Sciatic nerve (tissue), 2 donors: ENCODE results near the gene PPP3CA. TPM values are rescaled to one million over a fixed set of nuclear protein-coding genes. Genes with fewer than 3 reads are reported as not detected.
A peak's percentile ranks its signal among the peaks of the same experiment; 100 is the strongest.
"Not testable (repeated sequence)": the region's sequence is repeated elsewhere in the genome, so short reads cannot be mapped to it uniquely, and the experiment has no call there.

Experiments
- ATAC-seq: fragments of 200-7000 bp; cut with Tn5 transposase; one replicate; pipeline ENCODE4 v1.9.1; 2020; ENCODE audit warnings: mild to moderate bottlenecking, moderate library complexity
- DNase-seq: peaks from one replicate; pipeline ENCODE4 v3.0.0-alpha.2; 2020; ENCODE audit warnings: low spot score
- intact Hi-C: fragments of 100-400 bp; cut with DNase I; formaldehyde crosslinking; loops from one replicate; pipeline ENCODE4 v1.14.2; 2022
- total RNA-seq: library from RNA; stranded (reverse); fragmentation: NEBNext Ultra II Directional; extraction: Animal tissue kit (Norgen Biotek cat#: 25700); gene quantifications from one replicate; pipeline ENCODE4 v1.2.1, GENCODE V29; 2021
- donor health status: DM: no; HTN: no; CAD: no.
- donor health status: DM: no; HTN: no; CAD: no.

PPP3CA gene
- total RNA-seq, 1 donor from 2014 or later = 56.8 TPM

DNA sequence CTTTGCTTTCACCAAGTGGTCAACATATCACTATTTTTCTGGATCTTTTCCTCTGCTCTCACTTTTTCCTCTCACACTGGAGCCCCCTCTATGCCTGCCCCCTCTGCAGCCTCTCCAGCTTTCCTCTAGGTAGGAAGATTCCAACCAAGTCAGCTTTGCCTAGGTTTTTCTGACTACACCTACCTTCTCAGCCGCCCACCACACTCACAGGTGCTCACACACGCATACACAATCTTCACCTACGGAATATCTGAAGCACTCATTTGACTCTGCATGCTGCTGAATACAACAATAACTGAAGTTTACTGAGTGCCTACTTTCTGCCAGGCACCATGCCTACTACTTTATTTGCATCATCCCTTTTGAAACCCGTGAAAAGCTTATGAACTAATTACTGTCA, 328.0 kb downstream of the PPP3CA start:
- intact Hi-C loops = no loop called here
- no peak for ATAC-seq
- DNase-seq = no peak

DNA sequence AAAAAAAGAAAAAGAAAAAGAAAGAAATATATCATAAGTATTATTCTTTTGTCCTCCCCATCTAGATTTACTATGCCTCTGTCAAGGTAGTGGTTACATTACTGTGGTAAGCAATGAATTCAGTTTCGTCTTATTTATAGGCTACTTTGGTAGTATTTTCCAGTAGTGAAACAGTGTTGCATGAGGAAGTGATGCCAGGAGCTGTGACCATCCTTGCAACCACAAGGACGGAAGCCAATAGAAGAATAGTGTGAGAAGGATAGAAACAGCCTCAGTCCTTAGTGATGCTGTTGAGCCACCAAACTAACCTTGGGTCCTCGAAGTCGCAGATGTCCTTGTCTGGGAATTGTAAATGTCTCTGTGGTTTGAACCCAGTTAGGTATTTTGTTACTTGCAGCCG, 328.5 kb downstream of the PPP3CA start:
- intact Hi-C loops = no loop called here
- ATAC-seq (no peak), DNase-seq (no peak)

DNA sequence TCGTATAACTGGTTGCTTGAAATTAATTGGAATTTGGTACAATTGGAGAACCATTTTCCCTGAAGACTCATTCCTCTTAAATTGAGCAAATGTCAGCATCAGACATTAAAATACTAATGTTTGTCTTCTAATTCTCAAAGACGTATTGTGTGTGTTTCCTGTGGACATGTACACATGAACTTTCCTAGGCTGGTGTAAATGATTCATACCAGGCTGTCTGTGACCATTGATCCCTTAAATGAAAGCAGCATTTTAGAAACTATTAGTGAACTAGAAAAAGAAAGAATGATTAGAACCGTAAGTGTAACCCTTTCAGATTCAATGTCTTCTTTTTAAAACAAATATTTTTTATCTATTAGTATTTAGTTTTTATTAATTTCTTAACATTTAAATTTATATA, 332.9 kb downstream of the PPP3CA start:
- DNase-seq (no peak), ATAC-seq (no peak)
- intact Hi-C loops = no loop called here

DNA sequence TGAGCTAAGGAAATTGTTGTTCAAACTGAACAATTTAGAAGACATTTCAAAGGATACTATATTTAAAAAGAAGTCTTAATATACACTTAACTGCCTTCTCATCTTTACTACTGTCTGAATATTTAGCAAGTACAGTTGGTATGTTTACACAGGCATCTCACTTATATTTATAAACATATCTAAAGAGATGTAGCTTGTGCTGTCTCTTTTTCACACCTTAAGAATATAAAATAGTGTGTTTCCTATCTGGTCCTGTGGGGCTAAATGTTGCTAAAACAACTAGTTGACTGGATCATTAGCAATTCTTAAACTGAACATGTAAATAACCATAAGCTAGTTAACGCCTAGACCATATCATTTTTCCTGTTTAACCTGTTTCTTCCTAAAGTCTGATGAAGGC, 336.3 kb downstream of the PPP3CA start:
- intact Hi-C loops = no loop called here
- no peak for DNase-seq
- no peak for ATAC-seq

DNA sequence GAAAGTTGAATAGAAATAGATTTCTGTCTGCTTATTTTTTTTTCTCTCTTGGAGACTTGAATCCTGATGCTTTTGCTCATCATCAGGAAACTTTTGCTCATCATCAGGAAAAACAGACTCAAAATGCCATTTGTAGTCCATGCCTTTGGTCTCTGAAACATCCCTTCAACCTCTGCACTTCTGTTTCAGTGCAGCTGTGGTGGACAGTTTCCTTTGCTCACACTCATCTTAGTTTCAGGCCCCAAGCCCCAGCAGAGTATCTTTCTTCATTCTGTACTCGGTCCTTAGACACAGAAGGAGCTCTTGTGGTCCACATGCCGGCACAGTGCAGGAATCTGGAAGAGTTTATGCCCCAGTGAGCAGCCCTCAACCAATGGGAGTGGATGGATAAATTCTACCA, 337.9 kb downstream of the PPP3CA start:
- ATAC-seq = peak; percentile 41
- no peak for DNase-seq
- intact Hi-C loops = no loop called here

DNA sequence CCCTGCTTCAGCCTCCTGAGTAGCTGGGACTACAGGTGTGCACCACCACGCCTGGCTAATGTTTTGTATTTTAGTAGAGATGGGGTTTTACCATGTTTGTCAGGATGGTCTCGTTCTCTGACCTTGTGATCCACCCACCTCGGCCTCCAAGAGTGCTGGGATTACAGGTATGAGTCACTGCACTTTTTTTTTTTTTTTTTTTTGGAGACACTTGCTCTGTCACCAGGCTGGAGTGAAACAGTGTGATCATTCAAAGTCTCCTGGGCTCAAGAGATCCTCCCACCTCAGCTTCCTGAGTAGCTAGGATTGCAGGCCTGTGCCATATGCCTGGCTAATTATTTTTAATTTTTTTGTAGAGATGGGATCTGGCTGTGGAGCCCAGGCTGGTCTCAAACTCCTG, 338.8 kb downstream of the PPP3CA start:
- no peak for DNase-seq
- intact Hi-C loops = no loop called here
- ATAC-seq = no peak

DNA sequence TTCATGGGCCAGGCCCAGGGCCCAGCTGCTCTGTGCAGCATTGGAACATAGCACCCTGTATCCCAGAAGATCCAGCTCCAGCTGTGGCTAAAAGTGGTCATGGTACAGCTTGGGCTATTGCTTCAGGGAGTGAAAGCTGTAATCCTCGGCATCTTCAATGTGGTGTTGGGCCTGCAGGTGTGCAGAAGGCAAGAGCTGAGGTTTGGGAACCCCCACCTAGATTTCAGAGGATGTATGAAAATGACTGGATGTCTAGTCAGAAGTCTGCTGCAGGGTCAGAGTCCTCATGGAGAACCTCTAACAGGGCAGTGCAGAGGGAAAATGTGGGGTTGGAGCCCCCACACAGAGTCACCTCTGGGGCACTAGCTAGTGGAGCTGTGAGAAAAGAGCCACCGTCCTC, 341.7 kb downstream of the PPP3CA start:
- intact Hi-C loops = no loop called here
- no peak for DNase-seq

DNA sequence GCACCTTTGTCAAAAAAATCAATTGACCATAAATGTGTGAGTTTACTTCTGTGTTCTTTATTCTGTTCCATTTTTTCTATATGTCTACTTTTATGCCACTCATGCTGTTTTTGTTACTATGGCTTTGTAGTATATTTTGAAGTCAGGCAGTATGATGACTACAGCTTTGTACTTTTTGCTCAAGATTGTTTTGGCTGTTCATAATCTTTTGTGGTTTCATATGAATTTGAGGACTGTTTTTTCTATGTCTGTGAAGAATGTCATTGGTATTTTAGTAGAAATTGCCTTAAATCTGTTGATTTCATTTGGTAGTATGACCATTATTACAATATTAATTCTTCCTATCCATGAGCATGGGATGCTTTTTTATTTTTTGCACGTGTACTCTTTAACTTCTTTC, 346.8 kb downstream of the PPP3CA start:
- ATAC-seq (no peak), DNase-seq (no peak)
- intact Hi-C loops = no loop called here

More for the DNA sequence above, 341.7 kb downstream of the PPP3CA start:
- no peak for ATAC-seq

DNA sequence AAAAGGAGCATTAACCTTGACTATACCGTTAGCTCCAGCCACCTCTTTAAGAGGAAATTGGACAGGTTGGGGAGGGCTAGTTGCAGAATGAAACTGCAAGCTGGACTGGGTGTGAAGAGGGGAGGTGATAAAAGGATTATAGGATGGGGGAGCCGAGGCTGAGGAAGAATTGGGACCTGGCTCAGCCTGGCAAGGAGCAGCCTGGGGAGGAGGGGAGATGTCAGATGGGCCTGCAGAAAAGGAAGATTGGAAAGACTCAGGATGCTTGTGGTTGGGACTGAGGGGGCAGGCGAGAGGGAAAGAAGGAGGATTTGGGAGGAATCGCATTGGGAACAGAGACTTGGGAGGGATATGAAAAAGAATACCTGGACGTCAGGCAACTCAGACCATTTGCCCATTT, 351.7 kb downstream of the PPP3CA start:
- intact Hi-C loops = no loop called here
- ATAC-seq (no peak), DNase-seq (no peak)

DNA sequence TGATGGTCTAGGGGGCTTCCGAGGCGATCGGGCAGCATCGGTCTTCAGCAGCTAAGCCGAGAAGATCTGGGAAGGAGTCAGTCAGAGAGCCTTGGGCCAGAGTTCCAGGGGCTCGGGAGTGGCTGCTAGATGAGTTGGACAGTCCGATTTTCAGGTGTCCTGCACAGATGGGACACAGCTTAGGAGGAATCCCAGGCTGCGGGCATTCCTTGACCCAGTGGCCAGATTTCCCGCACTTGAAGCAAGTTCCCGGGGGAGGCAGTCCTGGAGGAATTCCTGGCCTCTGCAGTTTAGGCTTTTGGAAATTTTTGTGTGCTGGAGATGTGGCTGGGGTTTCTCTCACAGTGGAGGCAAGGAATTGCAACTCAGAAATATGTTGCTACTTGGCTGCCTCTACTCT, 352.3 kb downstream of the PPP3CA start:
- ATAC-seq, intact Hi-C loops, DNase-seq: not testable (repeated sequence)

DNA sequence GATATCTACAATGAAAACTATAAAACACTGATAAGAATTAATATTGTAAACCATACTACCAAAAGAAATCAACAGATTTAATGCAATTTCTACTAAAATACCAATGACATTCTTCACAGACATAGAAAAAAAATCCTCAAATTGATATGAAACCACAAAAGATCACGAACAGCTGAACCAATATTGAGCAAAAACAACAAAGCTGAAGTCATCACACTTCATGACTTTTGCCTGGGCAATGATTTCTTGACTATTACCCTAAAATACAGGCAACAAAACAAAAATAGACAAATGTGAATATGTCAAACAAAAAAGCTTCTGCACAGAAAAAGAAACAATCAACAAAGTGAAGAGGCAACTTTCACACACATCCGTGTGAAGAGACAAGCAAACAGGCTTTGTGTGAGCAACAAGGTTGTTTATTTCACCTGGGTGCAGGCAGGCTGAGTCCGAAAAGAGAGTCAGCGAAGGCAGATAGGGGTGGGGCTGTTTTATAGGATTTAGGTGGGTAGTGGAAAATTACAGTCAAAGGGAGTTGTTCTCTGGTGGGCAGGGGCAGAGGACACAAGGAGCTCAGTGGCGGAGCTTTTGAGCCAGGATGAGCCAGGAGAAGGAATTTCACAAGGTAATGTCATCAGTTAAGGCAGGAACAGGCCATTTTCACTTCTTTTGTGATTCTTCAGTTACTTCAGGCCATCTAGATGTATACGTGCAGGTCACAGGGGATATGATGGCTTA, 355.8 kb downstream of the PPP3CA start:
- ATAC-seq, intact Hi-C loops, DNase-seq: not testable (repeated sequence)

DNA sequence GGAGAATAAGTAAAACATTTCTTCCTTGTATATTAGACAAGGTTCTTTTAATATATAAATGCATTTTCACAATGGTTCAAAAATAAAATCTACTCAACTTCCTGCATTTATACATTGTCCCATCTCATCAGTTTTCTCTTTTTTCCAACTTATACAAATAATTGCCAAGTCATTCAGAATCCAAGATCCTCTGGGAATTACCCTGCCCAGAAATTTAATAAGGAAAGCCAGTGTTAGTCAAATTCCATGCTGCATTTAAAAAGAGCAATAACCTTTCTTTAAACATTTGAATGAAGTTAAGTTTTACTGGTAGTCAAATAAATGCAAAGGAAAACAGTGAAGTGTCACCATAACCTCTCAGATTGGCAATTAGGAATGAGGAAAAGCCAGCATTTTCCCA, 357.9 kb downstream of the PPP3CA start:
- DNase-seq = no peak
- no peak for ATAC-seq
- intact Hi-C loops = no loop called here

DNA sequence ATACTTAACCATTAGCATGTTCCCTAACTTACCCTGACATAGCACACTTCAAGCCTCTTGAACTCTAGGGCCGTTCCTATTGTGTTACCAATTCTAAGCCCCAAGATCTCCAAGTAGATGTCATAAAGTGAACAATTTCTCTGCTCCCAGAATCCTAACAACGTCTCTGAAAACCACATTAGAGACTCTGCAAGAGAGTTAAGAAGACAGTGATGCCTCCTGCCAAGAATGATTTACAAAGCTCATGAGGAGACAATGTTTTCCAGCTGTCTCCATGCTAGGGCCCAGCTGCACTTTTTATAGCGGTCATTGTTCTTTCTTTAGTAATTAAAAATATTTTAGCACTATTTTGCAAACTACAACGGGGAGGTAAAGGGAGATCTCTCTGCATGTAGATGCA, 358.4 kb downstream of the PPP3CA start:
- intact Hi-C loops = no loop called here
- DNase-seq (no peak), ATAC-seq (no peak)

DNA sequence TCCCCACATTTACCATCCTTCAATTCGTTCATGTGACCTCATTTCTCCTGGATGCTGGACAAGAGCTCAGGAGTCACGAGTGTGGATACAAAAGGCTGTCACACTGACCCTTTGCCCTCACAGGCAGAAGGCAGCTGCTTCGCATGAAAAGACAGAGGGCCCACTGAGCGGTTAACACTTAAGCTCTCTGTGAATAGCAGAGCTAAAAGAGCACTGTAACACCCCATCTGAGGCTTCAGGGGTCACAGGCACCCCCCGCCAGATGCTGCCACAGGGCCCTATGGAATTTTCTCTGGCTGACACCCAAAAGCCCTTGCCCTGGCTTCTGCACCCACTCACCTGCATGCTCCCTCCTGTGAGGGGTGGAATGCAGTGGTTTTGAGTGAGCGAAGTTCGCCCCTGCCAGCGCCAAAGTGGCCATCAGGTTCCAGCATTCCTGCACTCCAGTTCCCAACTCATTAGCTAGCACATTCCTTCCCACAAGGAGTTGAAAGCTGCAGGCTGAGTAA, 360.9 kb downstream of the PPP3CA start:
- intact Hi-C loops = no loop called here
- DNase-seq = no peak
- no peak for ATAC-seq

DNA sequence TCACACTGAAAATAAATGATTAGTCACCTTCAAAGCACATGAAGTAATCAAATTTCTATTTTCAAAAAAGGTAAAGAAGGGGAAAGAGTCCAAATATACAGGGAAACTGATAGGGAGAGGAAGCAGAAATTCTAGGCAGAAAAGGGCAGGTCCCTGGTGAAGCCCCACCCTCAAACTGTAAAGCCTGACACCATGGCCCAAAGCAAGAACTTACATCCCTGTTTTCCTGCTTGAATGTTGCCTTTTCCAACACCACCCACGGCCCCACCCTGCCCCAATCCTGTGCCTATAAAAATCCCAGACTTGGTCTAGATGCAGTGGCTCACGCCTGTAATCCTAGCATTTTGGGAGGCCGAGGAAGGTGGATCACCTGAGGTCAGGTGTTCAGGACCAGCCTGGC, 361.8 kb downstream of the PPP3CA start:
- no peak for DNase-seq
- no peak for ATAC-seq
- intact Hi-C loops = no loop called here

DNA sequence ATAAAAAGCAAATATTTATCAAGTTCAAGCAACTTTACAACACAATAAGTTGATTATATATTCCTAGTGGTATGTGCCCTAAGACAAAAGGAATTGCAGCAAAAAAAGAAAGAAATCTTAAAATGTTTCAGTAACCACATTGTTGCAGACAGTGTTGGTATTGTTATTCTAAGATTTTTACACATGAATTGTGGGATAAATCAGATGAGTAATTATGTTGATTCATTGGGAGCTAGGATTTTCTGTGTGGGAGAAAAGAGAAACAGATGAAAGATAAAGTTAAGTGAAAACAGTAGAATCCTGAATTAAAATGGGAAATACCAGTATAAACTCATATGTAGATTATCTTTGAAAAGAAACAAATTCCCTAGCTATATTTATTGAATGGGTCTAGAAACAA, 362.4 kb downstream of the PPP3CA start:
- DNase-seq (no peak), ATAC-seq (no peak)
- intact Hi-C loops = no loop called here

DNA sequence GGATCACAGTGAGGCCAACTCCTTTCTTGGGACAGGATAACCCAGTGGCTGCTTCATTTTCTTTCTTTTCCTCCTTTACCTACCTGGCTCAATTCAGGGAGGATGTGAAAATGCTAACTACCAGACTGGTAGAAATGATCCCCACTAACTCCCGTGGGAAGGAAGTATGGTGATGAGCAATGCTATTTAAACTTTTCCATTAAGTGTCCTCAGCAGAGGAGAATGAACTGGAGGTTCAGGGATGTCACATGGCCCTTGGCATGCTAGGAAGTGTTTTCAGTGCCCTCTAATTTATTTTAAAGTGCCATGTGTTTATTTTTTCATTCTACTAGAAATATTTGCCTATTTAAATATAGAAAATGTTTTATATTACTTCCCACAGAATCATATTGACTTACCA, 363.9 kb downstream of the PPP3CA start:
- intact Hi-C loops = no loop called here
- DNase-seq (no peak), ATAC-seq (no peak)

DNA sequence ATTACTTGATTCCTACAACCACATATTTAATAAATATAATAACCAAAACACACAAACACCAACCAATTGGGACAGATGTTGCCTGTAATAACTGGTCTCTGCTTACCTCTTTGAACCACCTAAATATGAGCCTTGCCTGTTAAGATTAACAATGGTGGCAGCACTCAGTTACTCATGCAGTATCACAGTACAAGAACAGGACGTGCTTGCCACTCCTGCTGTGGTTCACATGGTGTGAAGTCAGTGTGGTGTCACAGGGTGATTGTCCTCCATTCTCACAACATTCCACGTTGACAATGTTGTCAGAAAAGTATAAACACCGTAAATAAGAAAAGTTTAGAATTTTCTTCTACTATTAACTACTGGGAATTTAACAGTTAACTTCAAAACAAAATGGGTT, 365.0 kb downstream of the PPP3CA start:
- DNase-seq = no peak
- ATAC-seq = no peak
- intact Hi-C loops = no loop called here

DNA sequence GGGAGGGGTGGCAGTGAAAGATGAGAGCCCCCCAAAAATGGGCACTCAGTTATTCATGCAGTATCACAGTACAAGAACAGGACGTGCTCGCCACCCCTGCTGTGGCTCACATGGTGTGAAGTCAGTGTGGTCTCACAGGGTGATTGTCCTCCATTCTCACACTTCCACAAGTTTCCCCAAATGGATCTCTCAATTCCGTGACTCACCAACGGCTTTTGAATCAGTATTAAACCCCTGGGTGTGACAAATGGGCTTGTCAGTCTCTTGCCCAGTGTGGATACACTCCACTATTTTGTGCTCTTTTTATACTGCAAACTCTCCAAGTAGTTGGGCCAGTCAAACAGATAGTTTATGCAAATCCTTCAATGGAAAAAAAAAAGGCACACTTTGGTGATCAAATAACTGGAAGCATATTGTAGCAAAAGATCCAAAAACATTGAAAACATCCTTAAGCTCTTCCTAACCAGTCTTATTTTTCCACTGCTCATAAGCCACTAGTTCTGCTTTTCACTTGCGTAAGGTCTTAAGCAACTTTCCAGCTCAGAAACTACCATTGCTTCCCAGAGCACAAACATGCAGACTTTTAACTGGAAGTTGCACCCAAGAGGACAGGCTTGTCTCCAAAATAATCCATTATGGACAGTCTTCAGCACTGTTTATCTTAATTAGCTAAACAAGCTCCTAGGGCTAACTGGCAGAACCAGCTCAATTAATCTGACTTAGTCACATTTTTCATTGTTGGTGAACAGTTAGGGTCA, 365.7 kb downstream of the PPP3CA start:
- intact Hi-C loops = no loop called here
- ATAC-seq = peak; percentile 91
- no peak for DNase-seq

DNA sequence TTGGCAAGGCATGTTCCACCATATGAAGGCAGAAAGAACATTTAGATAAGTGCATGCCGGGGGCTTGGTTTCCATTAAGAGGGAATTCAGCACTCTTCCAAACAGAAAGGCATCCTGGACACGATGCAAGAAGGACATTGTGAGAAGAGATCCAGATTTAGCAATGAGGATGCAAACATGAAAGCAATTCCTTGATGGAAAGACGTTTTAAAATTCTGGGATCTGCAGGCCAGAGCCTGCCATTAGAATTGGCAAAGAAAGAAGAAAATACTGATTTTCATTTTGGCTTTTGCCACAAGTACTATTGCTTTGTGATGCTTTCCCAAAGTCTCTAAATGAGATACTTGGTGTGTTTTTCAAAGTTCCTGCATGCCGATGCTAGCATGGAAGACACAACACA, 367.6 kb downstream of the PPP3CA start:
- no peak for ATAC-seq
- intact Hi-C loops = no loop called here
- no peak for DNase-seq
